PC-9 (cell line): Measurements from ENCODE around the gene CHST2.

Source experiments
- CTCF ChIP-seq: fragments of 200-600 bp; sonication (generic); conservative IDR thresholded peaks from 2 replicates; pipeline ENCODE4 v1.6.1; 2017; ENCODE audit warnings: mixed run types, antibody characterized with exemption, mild to moderate bottlenecking, moderate library complexity
- EZH2 ChIP-seq: fragments of 200-600 bp; sonication (generic); IDR thresholded peaks from 2 replicates; pipeline ENCODE4 v1.8.0; 2017; ENCODE audit warnings: antibody characterized with exemption, low read depth

- TF ChIP-seq CTCF (no peak), EZH2 (no peak)
Measured at GRCh38 chr3:143110371-143110770, 9.2 kb upstream of the CHST2 start.
